ENCODE results near the gene BRIP1.
"Not testable (repeated sequence)": the region's sequence is repeated elsewhere in the genome, so short reads cannot be mapped to it uniquely, and the experiment has no call there.

Gene BRIP1

GRCh38 chr17:61833536-61834193 is 29.7 kb downstream of the BRIP1 start:
- in situ Hi-C loops (cut with MboI; ENCODE audit: low sequenced_read_pairs), result loop anchor here (25.0 kb wide), 2 partner anchors 871 to 1121 kb away; no protein-coding TSS in a partner anchor

- in situ Hi-C loops (cut with MboI; ENCODE audit: low sequenced_read_pairs), result loop anchor here (25.0 kb wide), 2 partner anchors 870 to 1120 kb away; no protein-coding TSS in a partner anchor
These were observed 30.9 kb downstream of the BRIP1 start for GRCh38 chr17:61832463-61832862.

- in situ Hi-C loops (cut with MboI; ENCODE audit: low sequenced_read_pairs), result loop anchor here (25.0 kb wide), 2 partner anchors 869 to 1119 kb away; no protein-coding TSS in a partner anchor
These were observed 32.2 kb downstream of the BRIP1 start for GRCh38 chr17:61831099-61831498.

GRCh38 chr17:61828694-61829093 is 34.6 kb downstream of the BRIP1 start:
- in situ Hi-C loops (cut with MboI; ENCODE audit: low sequenced_read_pairs), result loop anchor here (25.0 kb wide), 2 partner anchors 866 to 1116 kb away; no protein-coding TSS in a partner anchor

- in situ Hi-C loops (cut with MboI; ENCODE audit: low sequenced_read_pairs), result loop anchor here (25.0 kb wide), 2 partner anchors 866 to 1116 kb away; no protein-coding TSS in a partner anchor
These were observed 35.5 kb downstream of the BRIP1 start for GRCh38 chr17:61827649-61828395.

- in situ Hi-C loops (cut with MboI; ENCODE audit: low sequenced_read_pairs), result loop anchor here (25.0 kb wide), 2 partner anchors 865 to 1115 kb away; no protein-coding TSS in a partner anchor
These were observed 36.5 kb downstream of the BRIP1 start for GRCh38 chr17:61826866-61827265.

GRCh38 chr17:61826198-61826597 is 37.1 kb downstream of the BRIP1 start:
- in situ Hi-C loops (cut with MboI; ENCODE audit: low sequenced_read_pairs), result loop anchor here (25.0 kb wide), 2 partner anchors 864 to 1114 kb away; no protein-coding TSS in a partner anchor

- in situ Hi-C loops (cut with MboI; ENCODE audit: low sequenced_read_pairs), result loop anchor here (25.0 kb wide), 2 partner anchors 863 to 1113 kb away; no protein-coding TSS in a partner anchor
These were observed 37.7 kb downstream of the BRIP1 start for GRCh38 chr17:61825448-61826137.

GRCh38 chr17:61822326-61823285 is 40.7 kb downstream of the BRIP1 start:
- in situ Hi-C loops (cut with MboI; ENCODE audit: low sequenced_read_pairs), result no loop called here

GRCh38 chr17:61821655-61822054 is 41.7 kb downstream of the BRIP1 start:
- in situ Hi-C loops (cut with MboI; ENCODE audit: low sequenced_read_pairs), result no loop called here

- in situ Hi-C loops (cut with MboI; ENCODE audit: low sequenced_read_pairs), result not testable (repeated sequence)
These were observed 44.1 kb downstream of the BRIP1 start for GRCh38 chr17:61819265-61819664.

- in situ Hi-C loops (cut with MboI; ENCODE audit: low sequenced_read_pairs), result no loop called here
These were observed 45.1 kb downstream of the BRIP1 start for GRCh38 chr17:61818225-61818624.

- in situ Hi-C loops (cut with MboI; ENCODE audit: low sequenced_read_pairs), result no loop called here
These were observed 45.9 kb downstream of the BRIP1 start for GRCh38 chr17:61817452-61817851.

GRCh38 chr17:61816538-61816937 is 46.8 kb downstream of the BRIP1 start:
- in situ Hi-C loops (cut with MboI; ENCODE audit: low sequenced_read_pairs), result no loop called here

GRCh38 chr17:61815863-61816503 is 47.3 kb downstream of the BRIP1 start:
- in situ Hi-C loops (cut with MboI; ENCODE audit: low sequenced_read_pairs), result no loop called here

GRCh38 chr17:61814485-61814884 is 48.8 kb downstream of the BRIP1 start:
- in situ Hi-C loops (cut with MboI; ENCODE audit: low sequenced_read_pairs), result no loop called here

- in situ Hi-C loops (cut with MboI; ENCODE audit: low sequenced_read_pairs), result no loop called here
These were observed 50.1 kb downstream of the BRIP1 start for GRCh38 chr17:61813211-61813610.

GRCh38 chr17:61812747-61813146 is 50.6 kb downstream of the BRIP1 start:
- in situ Hi-C loops (cut with MboI; ENCODE audit: low sequenced_read_pairs), result no loop called here

- in situ Hi-C loops (cut with MboI; ENCODE audit: low sequenced_read_pairs), result no loop called here
These were observed 53.4 kb downstream of the BRIP1 start for GRCh38 chr17:61809816-61810392.

All from HL-60/S4 treated with retinoic acid at 250 ng/mL for 4 days and 3 days (cell line).